ENCODE data around the gene SETDB1. TPM values are rescaled to one million over a fixed set of nuclear protein-coding genes. Genes with fewer than 3 reads are reported as not detected.
"Not testable (repeated sequence)": the region's sequence is repeated elsewhere in the genome, so short reads cannot be mapped to it uniquely, and the experiment has no call there.

Gene SETDB1
- 19.2 TPM for polyA plus RNA-seq (2013, experiment 1 of 2; ENCODE audit: insufficient read length)
- polyA plus RNA-seq (2013, experiment 2 of 2; ENCODE audit: insufficient read length), result 20.7 TPM

DNA sequence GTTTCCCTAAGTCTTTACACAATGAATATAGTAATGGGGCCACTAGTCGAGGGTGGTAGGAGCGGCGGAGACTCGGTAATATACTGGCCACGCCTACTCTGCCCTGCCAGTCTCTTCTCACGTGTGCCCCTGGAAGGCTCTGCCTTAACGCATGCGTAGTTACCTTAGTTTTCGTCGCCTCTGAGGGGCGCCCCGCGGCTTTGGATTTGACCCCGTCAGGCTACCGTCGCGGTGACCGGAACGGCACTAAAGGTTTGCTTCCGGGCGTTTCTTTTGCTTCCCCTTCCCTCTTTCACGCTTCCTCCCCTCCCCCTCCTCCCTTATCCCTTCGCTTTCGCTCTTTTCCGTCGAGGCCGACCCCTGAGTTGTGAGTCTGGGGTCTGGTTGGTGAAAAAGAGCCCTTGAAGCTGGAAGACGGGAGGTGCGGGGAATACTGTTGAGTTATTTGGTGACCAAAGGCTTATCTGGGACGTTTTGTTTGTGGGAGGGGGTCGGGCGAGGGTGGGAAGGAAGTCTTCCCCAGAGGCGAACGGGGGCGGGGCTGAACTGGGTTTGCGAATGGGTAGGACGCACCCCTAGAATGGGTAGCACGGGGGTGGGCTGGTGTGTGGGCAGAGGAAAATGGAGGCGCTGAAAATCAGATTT is at the start of gene SETDB1:
SETDB1 (plus strand) TSS at position 267 of the 645 bp plus-strand sequence. CDS start 1,352 bp downstream, outside the sequence.
- DNase-seq, result peak; percentile 97

DNA sequence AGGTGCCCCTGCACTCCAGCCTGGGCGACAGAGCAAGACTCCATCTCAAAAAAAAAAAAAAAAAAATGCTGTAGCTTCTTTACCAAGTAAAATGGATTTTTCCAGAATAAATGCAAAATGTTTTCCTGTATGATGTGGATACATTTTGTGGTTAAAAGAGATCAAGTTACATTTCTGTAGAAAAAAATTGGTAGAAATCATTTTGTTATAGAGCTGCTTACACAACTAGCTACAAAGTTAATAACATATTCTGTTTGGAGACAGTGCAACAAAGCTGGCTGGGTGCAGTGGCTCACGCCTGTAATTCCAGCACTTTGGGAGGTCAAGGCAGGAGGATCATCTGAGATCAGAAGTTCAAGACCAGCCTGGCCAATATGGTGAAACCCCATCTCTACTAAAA is 47.2 kb upstream of the SETDB1 start:
- DNase-seq, result not testable (repeated sequence)

DNA sequence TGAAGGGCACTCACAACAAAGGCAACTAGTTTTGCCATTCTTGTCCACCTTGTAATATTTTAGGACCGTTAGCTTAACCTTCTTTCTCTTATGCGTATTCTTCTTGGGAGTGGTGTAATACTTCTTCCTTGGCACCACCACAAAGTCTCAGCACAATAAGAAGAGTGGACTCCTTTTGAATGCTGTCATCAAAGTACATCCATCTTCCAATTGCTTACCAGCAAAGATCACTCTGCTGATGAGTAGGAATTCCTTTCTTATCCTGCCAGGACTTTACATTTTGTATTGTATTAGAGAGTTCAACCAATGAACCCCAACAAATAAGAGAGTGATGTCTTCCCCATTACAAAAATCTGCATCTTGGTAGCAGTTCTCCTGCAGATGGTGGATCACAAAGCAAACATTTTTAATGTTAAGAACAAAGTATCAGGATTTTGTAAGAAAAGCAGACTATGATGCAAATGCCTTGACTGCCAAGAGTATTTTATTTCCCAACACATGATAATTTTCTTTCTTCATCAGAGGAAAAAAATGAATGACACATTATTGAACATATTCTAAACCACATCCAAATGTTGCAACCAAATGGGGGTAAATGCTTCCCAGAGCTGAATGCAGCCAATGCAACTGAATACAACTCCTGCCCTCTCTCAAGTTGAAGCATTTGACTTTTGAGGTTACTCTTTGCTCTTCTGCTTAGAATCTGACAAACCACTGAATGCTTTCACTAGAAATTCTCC is 44.7 kb upstream of the SETDB1 start:
- DNase-seq, result peak; percentile 83

DNA sequence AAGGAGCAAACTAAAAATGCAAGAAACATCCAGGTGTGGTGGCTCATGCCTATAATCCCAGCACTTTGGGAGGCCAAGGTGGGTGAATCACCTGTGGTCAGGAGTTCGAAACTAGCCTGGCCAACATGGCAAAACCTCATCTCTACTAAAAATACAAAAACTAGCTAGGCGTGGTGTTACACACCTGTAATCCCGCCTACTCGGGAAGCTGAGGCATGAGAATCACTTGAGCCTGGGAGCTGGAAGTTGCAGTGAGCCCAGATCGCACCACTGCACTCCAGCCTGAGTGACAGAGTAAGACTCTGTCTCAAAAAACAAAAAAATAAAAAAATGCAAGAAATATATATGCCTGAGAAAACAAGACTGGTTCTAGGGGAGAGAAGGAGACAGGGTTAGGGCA is 43.0 kb upstream of the SETDB1 start:
- not testable (repeated sequence) for DNase-seq

DNA sequence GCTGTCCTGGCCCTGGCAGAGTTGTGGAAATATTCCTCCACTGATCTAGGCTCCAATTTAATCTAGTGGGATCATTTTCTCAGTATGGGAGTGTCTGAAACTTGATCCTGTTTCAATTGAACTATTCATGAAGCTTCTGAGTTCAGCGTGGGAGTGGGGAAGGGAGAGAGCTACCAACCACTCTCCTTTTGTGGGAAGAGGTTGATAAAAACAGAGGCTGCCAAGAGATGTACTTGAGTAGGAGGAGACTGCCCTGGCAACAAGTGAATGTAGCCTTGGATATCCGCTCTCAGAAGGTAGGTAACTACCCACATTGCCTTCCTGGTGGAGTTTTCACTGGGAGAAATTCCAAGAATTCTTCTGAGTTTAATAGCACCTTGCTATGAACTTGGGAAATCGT is 39.1 kb upstream of the SETDB1 start, which contains the start of gene CTXND2:
CTXND2 (plus strand) TSS at position 119 of the 400 bp plus-strand sequence. CDS start 25,179 bp downstream, outside the sequence.
- DNase-seq, result no peak

DNA sequence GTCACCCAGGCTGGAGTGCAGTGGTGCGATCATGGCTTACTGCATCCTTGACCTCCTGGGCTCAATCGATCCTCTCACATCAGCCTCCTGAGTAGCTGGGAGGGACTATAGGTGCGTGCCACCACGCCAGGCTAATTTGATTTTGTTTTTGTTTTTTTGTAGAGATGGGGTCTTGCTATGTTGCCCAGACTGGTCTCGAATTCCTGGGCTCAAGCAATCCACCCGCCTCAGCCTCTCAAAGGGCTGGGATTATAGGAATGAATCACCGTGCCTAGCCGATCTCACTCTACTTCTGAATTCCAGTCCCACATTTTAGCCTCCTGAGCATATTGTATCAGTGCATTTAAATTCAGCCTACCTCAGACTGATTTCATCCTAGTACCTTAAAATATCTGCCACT is 37.4 kb upstream of the SETDB1 start:
- DNase-seq, result no peak

DNA sequence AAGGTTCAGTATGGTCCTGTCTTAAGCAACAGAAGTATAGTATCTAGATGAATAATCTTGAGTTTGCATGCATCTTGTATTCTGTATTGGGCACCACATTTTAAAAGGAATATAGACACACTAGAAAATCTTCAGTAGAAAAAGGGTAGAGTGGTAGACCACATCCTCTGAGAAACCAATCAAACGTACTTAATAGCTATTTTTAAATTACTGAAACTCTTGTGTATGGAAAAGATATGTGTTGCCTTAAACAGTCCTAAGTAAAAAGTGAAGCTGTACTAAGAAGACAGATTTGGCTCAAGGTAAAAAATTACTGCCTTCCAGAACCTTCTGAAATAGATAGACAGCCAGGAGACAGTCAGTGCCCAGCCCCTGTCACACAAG is 36.1 kb upstream of the SETDB1 start:
- no peak for DNase-seq

DNA sequence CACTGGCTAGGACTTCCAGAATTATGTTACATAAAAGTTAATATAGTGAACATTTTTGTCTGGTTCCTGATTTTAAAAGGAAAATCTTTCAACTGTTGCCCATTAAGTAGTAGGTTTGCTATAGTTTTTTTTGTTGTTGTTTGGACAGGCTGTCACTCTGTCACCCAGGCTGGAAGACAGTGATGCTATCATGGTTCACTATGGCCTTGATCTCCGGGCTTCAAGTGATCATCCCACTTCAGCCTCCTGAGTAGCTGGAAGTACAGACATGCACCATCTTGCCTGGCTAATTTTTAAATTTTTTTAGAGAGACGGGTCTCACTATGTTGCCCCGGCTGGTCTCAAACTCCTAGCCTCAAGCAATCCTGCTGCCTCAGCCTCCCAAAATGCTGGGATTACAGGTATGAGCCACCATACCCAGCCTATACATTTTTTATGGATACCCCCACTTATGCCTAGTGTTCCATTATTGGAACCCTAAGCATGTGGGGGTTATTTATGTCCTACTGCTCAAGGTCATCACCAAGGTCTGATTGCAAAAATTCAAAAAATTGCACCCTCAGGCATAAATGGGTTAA is 32.7 kb upstream of the SETDB1 start:
- DNase-seq, result no peak

DNA sequence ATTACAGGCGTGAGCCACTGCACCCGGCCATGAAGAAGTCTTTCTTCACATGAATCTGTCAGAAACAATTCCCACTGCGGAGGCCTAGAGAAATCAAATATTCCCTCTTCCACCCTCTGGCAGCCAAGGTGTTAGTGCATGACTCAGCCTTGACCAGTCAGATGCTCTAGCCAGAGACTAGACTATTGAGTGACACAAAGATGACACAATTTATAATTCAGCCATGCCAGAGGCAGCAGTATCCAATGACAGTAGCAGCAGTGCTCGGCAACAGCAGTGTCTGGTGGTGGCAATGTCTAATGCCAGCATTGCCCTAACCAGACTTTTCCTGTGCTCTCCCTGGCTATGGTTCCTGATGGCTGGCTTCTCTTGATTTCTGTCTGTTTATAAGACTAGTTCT is 30.5 kb upstream of the SETDB1 start:
- peak; percentile 21 for DNase-seq

DNA sequence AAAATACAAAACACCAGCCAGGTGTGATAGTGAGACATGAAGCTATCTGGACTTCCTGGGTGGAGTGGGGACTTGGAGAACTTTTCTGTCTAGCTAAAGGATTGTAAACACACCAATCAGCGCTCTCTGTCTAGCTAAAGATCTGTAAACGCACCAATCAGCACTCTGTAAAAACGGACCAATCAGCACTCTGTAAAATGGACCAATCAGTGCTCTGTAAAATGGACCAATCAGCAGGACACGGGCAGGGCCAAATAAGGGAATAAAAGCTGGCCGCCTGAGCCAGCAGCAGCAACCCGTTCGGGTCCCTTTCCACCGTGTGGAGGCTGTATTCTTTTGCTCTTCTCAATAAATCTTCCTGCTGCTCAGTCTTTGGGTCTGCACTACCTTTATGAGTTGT is 26.4 kb upstream of the SETDB1 start:
- not testable (repeated sequence) for DNase-seq

DNA sequence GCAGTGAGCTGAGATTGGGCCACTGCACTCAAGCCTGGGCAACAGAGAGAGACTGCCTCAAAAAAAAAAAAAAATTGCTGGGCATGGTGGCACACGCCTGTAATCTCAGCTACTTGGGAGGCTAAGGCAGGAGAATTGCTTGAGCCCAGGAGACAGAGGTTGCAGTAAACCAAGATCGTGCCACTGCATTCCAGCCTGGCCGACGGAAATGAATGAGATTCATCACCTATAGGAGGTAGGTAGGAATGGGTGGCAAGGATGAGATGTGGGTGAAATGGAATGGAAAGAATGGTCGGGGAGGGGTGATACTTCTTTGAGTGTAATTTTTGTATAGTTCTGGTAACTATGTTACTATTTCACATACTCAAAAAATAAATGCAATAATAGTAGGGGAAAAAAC is 23.8 kb upstream of the SETDB1 start:
- DNase-seq, result no peak

DNA sequence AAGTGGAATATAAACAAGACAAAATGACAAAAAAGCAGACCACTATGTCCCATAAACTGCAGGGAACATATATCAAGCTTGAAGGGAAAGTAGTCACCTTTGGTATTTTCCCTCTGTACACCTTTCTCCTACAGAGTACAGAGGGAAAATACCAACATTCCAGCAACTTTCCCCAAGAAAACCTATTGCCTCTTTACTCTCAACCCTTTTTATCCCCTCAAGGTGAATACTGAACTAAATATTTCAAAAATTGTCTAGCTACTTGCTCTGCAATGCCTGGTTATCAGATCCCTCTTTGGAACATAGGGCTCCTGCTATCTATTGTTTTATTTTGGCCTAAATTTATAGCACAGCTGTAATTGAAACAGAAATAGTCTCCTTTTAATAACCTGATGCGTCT is 23.4 kb upstream of the SETDB1 start:
- DNase-seq, result no peak

DNA sequence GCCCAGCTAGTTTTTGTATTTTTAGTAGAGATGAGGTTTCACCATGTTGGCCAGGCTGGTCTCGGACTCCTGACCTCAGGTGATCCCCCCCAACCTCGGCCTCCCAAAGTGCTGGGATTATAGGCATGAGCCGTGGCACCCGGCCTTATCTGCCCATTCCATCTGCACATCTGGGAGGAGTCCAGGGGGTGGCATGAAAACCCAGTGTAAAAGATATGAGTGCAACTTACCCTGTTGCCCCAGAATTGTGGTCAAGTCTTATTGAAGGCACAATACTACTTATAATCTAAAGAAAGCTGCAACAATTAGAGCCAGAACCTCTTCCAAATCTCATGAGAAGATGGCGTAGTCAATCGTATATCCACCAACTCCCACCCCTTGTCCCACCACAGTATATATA is 20.9 kb upstream of the SETDB1 start:
- DNase-seq, result no peak

DNA sequence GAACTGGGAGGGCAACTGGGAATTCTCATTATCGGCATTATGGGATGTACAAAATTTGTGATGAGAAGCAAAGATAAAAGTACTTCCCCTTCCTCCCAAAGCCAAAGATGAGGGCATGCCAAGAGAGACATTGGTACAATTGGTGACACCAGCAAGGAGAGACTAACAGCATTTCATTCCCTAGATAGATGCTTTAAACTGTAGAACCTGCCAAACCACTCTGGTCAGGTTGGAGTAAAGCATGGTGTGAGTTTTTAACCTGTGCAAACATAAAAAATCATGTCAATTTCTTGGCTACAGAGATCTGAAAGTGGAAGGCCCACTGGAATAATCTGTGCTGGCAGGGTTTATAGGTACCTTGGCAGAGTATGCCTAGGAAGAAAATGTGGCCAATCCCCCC is 19.8 kb upstream of the SETDB1 start:
- no peak for DNase-seq

DNA sequence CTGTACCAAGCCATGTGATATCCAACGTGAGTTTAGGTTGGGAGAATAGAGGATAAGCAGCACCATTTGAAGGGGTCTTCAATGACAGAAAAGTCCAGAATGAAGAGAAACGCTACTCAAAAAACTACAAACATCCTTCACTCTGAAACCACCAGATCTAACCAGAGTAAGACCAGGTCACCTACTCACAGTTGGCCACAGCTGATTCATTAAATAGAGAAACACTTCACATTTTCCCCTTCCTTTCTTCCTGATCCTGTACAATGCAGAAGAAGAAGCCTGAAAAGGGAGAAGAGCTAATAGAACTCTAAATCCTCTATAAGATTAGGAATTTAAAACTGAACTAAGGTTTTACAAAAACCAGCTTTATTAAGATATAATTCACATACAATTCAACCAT is 19.4 kb upstream of the SETDB1 start:
- DNase-seq, result no peak

DNA sequence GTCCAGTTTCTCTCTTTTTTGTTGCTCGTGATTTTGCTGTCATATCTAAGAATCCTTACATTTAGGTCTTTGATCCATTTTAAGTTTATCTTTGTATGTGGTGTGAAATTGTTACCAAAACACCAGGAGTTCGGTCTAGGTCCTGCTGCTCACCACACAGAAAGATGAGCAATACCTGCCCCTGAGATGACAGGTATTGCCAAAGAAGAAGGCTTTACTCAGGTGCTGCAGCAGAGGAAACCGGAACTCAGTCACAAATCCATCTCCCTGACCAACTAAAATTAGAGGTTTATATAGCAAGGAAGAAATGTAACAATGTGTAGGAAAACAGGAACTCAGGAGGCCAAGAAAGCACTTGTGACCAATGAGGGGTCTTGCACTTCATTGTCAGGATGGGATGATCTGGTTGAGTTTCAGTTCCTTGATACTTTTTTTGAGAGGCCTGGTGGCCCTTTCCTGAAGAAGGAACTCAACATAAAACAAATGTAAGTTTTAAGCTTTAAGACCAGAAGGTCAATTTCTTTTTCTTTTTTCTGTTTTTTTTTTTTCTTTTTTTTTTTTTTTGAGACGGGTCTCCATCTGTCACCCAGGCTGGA is 16.5 kb upstream of the SETDB1 start:
- no peak for DNase-seq

DNA sequence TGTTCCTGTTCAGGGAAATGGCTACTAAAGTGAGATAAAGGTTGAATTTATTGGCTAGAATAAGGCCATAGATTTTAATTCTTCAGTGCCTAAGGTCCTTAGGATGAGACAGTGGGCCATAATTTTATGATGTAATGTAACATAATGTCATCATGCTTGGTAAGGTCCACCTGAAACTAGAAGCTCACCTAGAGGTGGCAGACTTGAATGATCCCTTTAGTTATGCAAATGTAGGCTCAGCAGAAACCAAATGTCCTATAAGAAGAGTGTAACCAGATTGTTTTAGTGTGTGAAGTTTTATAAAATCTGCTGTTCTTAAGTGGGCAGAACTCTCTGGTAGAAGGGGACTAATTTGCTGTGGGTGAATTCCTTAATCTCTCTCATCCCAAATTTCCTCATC is 13.5 kb upstream of the SETDB1 start:
- DNase-seq, result no peak

DNA sequence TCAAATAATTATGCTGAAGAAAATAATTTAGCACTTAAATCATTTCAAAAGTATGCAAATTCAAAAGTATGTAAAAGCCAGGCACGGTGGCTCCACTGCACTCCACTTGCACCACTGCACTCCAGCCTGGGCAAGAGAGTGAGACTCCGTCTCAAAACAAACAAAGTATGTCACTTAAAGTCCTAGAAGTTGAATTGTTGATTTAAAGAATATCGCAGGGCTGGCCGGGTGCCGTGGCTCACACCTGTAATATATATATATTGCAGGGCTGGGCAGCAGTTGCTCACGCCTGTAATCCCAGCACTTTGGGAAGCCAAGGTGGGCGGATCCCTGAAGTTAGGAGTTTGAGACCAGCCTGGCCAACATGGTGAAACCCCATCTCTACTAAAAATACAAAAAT is 8.8 kb upstream of the SETDB1 start:
- DNase-seq, result no peak

DNA sequence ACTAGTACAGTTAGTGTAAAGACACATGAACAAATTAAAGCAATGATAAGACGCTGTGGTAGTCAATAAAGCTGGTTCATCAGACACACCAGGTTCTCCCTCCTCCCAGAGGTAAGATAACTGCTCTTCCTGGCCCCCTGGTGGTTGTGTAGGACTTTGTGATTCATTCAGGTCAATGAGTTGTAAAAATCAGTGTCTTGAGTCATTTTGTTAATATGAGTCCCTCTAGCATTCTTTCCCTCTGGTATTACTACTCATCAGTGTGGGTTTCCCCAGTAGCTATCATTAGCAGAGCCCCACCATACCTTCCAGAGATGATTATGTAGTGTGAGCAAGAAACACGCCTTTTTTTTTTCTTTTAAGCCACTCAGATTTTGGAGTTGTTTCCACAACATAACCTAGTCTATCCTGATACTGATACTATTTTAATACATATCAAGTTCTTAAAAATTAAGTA is 3.6 kb upstream of the SETDB1 start:
- peak; percentile 89 for DNase-seq

DNA sequence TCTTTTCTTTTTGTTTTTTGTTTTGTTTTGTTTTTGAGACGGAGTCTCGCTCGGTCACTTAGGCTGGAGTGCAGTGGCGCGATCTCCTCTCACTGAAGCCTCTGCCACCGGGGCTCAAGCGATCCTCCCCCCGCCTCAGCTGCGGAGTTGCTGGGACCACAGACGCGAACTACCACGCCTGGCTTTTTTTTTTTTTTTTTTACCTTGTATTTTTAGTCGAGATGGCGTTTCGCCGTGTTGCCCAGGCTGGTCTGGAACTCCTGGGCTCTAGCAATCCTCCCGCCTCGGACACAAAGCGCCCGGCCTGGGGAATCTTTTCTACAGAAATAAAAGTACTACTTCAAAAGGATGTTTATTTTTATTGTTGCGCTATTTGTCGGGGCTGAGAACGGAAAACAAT is 1.1 kb upstream of the SETDB1 start:
- no peak for DNase-seq

DNA sequence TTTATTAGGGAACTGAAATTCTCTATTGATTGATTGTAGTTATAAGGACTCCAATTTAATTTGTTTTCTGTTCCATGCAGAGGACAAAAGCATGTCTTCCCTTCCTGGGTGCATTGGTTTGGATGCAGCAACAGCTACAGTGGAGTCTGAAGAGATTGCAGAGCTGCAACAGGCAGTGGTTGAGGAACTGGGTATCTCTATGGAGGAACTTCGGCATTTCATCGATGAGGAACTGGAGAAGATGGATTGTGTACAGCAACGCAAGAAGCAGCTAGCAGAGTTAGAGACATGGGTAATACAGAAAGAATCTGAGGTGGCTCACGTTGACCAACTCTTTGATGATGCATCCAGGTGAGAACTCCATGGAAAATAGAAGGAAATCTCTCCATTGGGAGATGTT is 1.5 kb downstream of the SETDB1 start:
- DNase-seq, result no peak

DNA sequence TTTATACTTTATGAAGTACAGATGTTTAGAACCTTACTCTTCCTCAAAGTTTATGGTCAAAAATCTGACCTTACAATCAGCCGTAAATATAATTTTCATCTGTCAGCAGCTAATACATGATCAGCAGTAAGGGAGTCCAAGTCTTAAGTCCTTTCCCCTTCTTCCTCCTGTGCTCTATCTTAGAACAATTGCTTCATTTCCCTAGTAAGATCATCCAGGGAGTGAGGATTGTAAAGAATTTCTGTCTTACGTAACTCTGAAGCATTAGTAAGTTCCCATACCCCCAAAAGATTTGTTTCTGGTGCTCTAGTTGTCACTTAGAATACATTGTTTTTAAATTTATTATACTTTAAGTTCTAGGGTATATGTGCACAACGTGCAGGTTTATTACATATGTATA is 2.1 kb downstream of the SETDB1 start:
- DNase-seq, result no peak

DNA sequence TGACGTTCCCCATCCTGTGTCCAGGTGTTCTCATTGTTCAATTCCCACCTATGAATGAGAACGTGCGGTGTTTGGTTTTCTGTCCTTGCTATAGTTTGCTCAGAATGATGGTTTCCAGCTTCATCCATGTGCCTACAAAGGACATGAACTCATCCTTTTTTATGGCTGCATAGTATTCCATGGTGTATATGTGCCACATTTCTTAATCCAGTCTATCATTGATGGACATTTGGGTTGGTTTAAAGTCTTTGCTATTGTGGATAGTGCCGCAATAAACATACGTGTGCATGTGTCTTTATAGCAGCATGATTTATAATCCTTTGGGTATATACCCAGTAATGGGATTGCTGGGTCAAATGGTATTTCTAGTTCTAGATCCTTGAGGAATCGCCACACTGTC is 2.6 kb downstream of the SETDB1 start:
- DNase-seq, result not testable (repeated sequence)

Measured in fibroblast of skin of back (primary cell).